ENCODE results near the gene TRIM45. TPM values are rescaled to one million over a fixed set of nuclear protein-coding genes. Genes with fewer than 3 reads are reported as not detected.
"Not testable (repeated sequence)": the region's sequence is repeated elsewhere in the genome, so short reads cannot be mapped to it uniquely, and the experiment has no call there.

The TRIM45 gene
- total RNA-seq, 4 donors from 2014 or later, result 0.60 to 2.0 (median 0.87) TPM

- TF ChIP-seq, protein P1, sequence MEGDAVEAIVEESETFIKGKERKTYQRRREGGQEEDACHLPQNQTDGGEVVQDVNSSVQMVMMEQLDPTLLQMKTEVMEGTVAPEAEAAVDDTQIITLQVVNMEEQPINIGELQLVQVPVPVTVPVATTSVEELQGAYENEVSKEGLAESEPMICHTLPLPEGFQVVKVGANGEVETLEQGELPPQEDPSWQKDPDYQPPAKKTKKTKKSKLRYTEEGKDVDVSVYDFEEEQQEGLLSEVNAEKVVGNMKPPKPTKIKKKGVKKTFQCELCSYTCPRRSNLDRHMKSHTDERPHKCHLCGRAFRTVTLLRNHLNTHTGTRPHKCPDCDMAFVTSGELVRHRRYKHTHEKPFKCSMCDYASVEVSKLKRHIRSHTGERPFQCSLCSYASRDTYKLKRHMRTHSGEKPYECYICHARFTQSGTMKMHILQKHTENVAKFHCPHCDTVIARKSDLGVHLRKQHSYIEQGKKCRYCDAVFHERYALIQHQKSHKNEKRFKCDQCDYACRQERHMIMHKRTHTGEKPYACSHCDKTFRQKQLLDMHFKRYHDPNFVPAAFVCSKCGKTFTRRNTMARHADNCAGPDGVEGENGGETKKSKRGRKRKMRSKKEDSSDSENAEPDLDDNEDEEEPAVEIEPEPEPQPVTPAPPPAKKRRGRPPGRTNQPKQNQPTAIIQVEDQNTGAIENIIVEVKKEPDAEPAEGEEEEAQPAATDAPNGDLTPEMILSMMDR (IDR thresholded peaks at IDR 0.05), result no peak
- ATAC-seq (ENCODE audit: low FRiP score), result no peak
- no peak for DNase-seq (ENCODE audit: low spot score)
Observed at GRCh38 chr1:117113199-117113598, 8.3 kb downstream of the TRIM45 start.

DNA sequence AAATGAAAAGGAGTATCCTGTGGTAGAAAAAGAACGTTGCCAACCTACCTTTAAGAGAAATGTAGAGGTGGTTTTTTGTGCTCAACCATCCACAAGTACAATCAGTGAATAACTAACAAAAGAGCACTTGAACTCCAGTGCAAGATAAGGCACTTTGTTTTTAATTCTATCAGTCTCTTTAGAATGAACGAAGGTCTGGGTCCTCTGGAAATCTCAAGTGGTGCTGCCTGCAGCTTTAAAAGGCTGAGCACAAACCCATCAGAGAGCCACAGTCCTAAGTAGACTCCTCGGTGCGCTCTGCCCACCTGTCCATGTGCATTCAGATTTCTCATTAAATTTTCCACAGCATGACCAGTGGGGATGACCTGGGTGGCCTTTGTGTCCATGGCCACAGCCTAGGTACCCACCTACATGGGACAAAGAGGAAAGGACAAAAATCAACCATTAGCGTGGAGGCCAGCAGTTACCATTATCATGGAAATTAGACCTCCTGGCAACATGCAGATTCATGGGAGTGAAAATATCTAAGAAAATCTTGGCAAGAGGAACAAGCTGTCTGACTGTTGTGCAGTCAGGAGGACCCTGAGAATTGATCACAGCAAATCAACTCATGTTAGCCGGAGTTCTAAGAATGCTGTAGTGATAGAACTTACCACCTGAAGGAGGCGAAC lies 9.4 kb downstream of the TRIM45 start:
- TF ChIP-seq, protein P1 (IDR thresholded peaks at IDR 0.05), result no peak
- DNase-seq (ENCODE audit: low spot score) (no peak), ATAC-seq (ENCODE audit: low FRiP score) (no peak)

DNA sequence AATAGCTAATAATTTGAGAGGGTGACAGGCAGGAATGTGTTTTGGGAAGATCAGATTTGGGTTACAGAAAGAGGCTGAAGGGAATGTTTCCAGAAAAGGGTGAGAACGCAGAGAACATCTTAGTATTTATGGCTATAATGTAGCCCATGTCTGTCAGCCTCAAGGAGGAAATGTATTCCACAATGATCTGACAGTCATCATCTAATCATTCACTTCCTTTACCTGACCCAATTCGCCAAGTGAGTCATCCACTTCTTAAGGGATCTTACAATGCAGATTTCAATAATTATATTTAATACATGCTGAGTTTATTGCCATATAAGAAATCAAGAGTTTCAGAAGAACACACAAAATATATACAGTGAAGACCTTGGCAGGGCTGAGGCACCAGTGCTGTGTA lies 10.8 kb downstream of the TRIM45 start:
- no peak for ATAC-seq (ENCODE audit: low FRiP score)
- no peak for DNase-seq (ENCODE audit: low spot score)
- TF ChIP-seq, protein P1 (IDR thresholded peaks at IDR 0.05), result no peak

DNA sequence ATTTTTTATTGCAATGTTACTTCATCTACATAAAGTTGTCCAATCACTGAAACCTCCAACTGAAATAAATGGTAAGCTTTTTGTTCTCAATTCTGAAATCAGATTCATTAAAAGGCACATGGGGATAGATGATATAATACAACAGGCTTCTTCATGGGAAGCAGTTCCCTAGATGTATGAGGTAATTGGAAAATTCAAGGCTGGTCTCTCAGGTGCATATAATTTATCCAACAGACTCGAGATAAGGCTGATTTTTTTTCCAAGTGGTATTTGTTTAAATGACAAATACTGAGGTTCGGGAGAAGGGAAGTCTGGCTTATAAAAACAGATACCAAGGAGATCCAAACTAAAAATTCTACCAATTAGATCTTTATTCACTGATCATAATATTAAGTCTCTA lies 14.2 kb downstream of the TRIM45 start:
- TF ChIP-seq, protein P1 (IDR thresholded peaks at IDR 0.05), result no peak
- no peak for ATAC-seq (ENCODE audit: low FRiP score)
- no peak for DNase-seq (ENCODE audit: low spot score)

GRCh38 chr1:117106478-117106877 lies 15.1 kb downstream of the TRIM45 start:
- TF ChIP-seq, protein P1 (IDR thresholded peaks at IDR 0.05), result no peak
- ATAC-seq (ENCODE audit: low FRiP score), result no peak
- no peak for DNase-seq (ENCODE audit: low spot score)

- TF ChIP-seq, protein P1 (IDR thresholded peaks at IDR 0.05), result no peak
- no peak for ATAC-seq (ENCODE audit: low FRiP score)
- DNase-seq (ENCODE audit: low spot score), result no peak
Observed at GRCh38 chr1:117105722-117106121, 15.8 kb downstream of the TRIM45 start.

GRCh38 chr1:117104986-117105385 lies 16.6 kb downstream of the TRIM45 start:
- no peak for ATAC-seq (ENCODE audit: low FRiP score)
- DNase-seq (ENCODE audit: low spot score), result no peak
- TF ChIP-seq, protein P1 (IDR thresholded peaks at IDR 0.05), result no peak

DNA sequence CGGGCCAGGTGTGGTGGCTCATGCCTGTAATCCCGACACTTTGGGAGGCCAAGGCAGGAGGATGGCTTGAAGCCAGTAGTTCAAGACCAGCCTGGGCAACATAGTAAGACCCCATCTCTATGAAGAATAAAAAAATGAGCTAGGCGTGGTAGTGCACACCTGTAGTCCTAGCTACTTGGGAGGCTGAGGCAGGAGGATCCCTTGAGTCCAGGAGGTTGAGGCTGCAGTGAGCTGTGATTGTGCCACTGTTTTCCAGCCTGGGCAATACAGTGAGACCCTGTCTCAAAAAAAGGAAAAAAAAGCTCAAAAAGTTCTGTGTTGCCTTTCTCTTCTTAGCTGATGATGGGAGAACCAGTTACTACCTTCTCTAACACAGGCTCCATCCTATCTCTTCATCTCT lies 19.7 kb downstream of the TRIM45 start:
- DNase-seq (ENCODE audit: low spot score); ATAC-seq (ENCODE audit: low FRiP score): not testable (repeated sequence)

All from omental fat pad (tissue), 4 donors.